T-helper 1 cell treated with Interleukin-12 subunit alpha and Interleukin-12 subunit beta and Interleukin-4 antibody, amounts not matched to agents 30 ng/mL and 1 ng/mL, for 36 hours (primary cell): ENCODE measurements around the gene DAB1. TPM values are rescaled to one million over a fixed set of nuclear protein-coding genes. Genes with fewer than 3 reads are reported as not detected.

Source experiments
- intact Hi-C: fragments of 100-400 bp; cut with micrococcal nuclease; formaldehyde crosslinking; loops from one replicate; pipeline ENCODE4 v1.15.1; 2024
- total RNA-seq: library from RNA; stranded (reverse); gene quantifications from 2 replicates; pipeline ENCODE4 v1.2.3, GENCODE V29; 2022

DAB1 gene
- total RNA-seq: 0.15 and 0.22 TPM in 2 replicates

DNA sequence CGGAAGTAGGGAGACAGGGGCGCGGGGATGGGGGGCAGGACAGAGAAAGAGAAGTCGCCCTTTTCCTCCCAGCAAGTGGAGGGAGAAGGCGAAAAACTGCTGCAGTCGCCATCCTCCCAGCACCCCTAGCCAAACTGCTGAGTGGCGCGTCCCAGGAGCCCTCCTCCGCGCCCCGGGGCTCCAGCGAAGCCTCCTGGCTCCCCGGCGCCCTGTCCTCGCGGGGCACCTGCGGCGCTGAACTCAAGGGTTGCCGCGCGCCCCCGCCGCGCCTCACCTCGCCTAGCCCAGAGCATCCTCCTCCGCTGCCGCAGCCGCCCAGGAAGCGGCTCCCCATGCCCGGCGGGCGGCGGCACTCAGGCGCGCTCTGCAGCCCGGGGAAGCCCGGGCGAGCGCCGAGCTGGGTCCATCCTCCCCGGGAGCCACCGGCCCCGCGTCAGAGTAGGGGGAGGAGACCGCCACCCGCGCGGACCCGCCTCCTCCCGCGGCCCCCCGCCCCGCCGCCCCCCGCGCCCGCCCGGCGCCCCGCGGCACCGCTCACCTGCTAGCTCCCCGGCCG, at the start of gene DAB1:
Gene DAB1 (minus strand): TSS at position 405 of the 556 bp plus-strand sequence. CDS start 133,030 bp downstream, outside the sequence.
- intact Hi-C loops: no loop called here

- intact Hi-C loops: no loop called here
Measured at GRCh38 chr1:57473448-57473847, 49.6 kb upstream of the DAB1 start.

DNA sequence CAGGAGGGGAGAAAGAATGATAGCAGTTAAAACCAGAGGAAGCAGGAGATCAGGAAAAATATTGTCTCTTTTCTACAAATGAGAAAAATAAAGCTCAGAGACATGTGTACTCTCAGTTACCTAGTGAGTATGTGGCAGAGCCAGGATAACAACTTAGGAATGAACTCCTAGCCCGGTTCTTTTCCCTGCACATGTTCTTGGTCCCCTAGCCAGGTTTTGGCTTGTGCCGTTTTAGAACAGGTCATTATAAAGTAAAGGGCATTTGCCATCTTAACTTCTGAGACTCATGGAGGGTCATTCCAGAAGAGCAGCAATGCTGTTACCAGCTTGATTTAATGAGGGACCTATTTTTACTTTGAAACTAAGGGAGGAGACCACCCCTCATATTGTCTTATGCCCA, 48.1 kb upstream of the DAB1 start:
- intact Hi-C loops: no loop called here

- intact Hi-C loops: no loop called here
Measured at GRCh38 chr1:57470036-57470435, 46.2 kb upstream of the DAB1 start.

DNA sequence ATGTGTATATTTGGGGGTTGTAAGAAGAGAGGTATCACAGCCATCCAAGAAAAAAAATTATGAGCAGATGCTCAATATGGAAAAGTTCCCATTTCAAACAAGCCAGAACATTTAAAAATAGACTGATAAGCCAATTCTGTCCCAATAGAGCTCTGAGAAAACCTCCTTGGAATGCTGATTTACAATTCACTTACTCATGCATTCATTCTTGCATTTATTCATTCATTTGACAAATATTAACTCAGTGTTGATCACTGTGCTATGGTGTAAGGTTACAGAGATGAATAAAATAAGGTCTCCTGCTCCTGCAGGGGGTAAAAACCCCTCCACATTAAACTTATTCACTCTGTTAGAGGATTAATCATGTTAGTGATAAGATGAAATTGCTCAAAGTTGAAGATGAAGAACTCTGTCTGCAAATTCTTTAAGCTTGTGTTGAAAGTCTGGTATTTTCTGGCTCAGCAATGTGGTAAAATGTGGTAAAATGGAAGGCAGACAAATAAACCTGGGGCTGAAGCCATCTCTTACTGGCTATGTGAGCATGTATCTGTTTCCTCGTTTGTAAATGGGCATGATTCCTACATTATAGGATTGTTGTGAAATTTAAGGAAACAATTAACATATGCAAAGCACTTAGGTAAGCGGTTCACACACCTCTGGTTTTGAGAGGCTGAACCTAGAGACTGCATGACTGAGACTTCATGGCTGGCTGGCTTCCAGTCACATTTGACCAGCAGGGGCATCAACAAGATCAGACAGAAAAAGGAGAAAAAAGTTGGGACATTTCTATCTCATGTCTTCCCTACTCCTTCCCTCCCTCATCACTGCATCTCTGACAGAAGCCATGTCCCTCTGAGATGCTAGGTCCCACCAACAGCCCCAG, 45.0 kb upstream of the DAB1 start:
- intact Hi-C loops: no loop called here

DNA sequence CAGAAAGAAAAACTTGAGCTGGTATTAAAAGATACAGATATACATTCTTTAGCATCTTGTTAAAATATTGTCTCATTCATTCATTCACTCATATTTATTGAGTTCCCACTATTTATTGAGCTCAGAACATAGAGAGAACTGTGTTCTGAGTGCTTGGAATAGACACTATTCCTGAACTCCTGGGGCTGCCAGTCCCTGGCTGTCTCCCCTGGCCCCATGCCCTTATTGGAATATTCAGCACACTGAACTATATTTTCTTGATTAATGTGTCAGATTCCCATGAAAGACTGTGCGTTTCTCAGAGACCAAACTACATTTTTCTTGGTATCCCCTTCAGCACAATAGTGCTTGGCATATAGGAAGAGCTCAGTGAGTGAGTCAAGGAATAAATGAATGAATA, 44.0 kb upstream of the DAB1 start:
- intact Hi-C loops: no loop called here

DNA sequence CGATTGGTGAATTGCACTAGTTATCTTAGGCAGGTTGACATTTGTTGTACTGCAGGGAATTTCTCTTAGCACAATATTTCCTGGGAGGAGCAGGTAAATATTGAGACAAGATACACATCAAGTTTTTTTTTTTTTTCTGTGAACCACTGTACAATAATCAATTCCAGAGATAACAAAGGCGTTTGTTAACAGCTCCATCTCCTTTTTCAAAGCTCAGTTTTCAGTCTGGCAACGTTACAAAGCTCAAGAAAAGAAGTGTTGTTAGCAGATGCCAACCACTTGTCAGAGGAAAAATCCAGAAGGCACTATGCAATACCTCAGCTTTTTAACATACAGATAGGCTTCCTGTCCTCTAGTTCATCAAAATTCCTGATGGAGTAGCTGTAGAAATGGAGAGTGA, 40.9 kb upstream of the DAB1 start:
- intact Hi-C loops: no loop called here

DNA sequence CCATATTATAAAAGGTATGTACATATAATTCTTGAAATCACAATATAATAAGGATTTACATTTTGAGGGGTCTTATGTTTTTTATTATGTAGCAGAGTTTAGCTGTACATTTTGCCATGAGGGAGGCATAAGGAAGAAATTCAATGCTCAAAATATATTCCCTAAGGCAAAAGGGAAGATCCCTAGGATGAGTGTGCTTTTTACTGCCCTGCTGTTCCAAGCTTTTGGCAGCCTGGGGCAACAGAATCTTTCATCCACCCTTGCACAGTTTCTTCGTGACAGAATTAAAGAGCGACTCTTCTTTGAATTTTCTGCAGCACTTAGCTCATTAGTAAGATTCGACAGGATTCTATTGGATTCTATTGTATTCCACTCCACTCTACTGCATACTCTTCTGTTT, 39.5 kb upstream of the DAB1 start:
- intact Hi-C loops: no loop called here

- intact Hi-C loops: no loop called here
Measured at GRCh38 chr1:57461405-57461804, 37.5 kb upstream of the DAB1 start.

GRCh38 chr1:57451516-57451915, 27.7 kb upstream of the DAB1 start:
- intact Hi-C loops: no loop called here

- intact Hi-C loops: no loop called here
Measured at GRCh38 chr1:57450981-57451380, 27.1 kb upstream of the DAB1 start.

DNA sequence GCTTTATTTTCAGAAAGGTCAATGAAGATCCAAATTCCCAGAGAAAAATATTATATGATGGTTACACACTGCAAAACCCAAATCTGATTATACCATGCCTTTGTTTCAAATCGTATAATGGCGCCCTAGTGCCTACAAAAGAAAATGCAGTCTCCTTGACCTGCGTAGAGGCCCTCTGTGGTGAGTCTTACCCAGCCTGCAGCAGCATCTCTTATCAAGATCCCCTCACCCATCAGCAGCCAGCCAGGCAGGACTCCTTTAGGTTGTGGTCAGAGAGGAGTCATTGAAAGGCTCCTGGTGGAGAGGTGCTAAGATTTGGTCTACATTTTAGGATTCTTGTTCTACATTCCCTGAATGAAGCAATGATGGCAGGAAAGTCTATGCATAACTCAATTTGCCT, 23.7 kb upstream of the DAB1 start:
- intact Hi-C loops: no loop called here

DNA sequence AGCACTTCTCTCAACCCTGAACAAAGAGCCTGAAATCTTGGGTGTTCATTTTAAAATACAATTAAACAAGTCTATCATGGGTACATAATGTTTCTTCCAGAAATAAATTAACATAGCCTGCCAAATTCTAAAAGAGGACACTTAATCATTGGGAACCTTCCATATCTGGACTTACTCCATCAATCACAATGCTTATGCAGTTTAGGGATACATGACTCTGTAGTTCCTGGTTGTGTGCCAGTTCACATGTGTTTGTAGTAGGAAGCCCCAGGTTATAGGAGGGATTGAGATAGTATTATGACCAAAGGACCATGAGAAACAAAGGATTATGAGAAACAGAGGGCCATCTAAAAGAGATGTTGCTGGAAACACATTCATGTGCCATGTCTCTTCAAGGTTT, 19.1 kb upstream of the DAB1 start:
- intact Hi-C loops: no loop called here

GRCh38 chr1:57440096-57440495, 16.2 kb upstream of the DAB1 start:
- intact Hi-C loops: no loop called here

DNA sequence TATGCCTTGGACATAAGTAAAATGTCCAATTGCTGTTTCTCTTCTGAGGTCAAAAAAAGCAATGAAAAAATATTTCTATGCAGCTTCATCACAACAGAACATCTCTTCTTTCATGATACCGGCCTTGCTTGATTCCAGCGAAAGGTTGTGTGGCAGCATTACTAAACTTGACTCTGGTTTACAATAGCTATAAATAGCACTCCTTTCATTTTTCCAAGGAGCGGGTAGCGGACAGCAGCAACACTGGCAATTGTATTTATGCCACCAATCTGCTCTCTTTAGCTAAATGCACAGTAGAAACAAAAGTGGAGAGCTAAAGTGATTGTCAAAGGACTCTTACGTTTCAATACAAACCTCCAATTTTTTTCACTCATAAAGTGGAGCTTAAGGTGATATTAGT, 7.5 kb upstream of the DAB1 start:
- intact Hi-C loops: no loop called here

GRCh38 chr1:57424231-57425027, 569 bp upstream of the DAB1 start:
- intact Hi-C loops: no loop called here

DNA sequence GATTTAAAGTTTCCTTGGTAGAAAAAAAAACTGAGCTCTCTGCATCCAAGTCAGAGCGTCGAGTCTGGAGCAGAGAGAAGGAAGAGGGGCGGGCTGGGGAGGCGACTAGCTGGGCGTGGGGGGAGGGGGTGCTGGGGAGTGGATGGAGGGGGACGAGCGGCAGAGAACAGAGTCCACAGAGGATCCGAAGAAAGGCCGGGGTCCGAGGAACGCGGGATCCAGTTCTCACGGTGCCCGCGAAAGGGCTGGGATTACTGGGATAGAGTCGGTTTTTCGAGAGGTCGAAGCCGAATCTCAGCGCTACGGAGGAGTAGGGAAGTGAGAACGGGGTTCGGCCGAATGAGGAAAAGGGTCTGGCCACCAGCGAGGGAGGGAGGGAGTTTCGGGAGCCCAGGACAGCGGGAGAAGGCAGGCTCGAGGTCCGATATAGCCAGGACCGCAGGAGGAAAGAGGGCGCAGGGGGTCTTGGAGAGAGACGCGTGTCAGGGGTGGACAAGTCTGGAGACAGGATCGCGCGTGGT, 665 bp downstream of the DAB1 start:
- intact Hi-C loops: no loop called here

DNA sequence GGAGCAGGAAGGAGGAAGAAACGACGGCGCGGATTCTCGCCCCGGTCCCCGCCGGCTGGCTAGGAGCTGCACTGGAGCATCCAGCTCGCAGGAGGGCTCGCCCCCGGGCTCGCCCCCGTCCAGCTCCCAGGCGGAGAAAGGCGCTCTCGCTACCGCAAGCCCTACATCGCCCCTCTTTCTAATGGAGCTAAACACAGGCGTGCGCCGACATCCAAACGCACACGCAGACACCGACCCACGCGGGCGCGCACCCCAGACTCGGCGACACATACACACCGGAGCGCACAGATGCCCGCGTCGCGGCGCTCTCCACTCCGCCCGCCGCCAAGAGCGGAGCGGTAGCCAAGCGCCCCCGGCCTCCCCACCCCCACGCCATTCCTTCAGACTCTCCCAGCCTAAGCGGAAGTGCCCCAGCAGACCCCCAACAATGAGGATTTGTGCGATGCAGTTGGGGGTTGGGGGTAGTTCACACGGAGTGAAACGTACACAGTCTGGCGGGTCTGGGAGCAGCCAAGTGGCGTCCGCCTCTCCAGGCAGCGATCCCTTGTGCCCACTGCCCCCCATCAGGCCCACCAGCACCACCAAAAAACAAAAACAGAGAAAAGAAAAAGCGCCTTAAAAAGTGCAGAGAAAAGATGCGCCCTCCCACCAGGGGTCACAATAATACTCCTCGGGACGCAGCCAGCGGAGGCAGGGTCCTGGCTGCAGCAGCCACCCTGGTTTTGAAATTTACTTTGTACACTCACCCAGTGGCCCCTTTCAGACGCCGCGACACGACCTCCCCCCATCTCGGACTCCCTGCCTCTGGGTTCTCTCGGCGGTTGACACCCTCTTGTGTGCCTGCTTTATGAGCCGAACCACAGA, 1.4 kb downstream of the DAB1 start:
- intact Hi-C loops: no loop called here

GRCh38 chr1:57421806-57422205, 2.1 kb downstream of the DAB1 start:
- intact Hi-C loops: no loop called here

- intact Hi-C loops: no loop called here
Measured at GRCh38 chr1:57420981-57421785, 2.7 kb downstream of the DAB1 start.
